Tibial artery (tissue), 4 donors: Measurements from ENCODE around the gene EMX1.

Experiments used
- DNase-seq, 2 donors: peaks; one replicate each; pipeline ENCODE4 v3.0.0-alpha.2; 2019
- H3K27ac ChIP-seq, 2 donors: fragments of 200-600 bp; sonication (generic) in 1 of 2; 1 replicate in 1 of 2; 2 replicates in 1 of 2; pipeline ENCODE4 v1.5.1; 2018 to 2019; ENCODE audit warnings: mild to moderate bottlenecking in 1 of 2
- H3K27me3 ChIP-seq, 2 donors: fragments of 200-600 bp; sonication (generic) in 1 of 2; one replicate each; pipeline versions ENCODE4 v1.5.1 to v1.6.0; 2016 to 2019
- H3K36me3 ChIP-seq, 3 donors: fragments of 200-600 bp; sonication (generic) in 2 of 3; one replicate each; pipeline ENCODE4 v1.5.1; 2016 to 2019; ENCODE audit warnings: mild to moderate bottlenecking in 2 of 3
- H3K4me1 ChIP-seq, 4 donors: fragments of 200-600 bp; sonication (generic) in 2 of 4; 1 replicate in 3 of 4; 2 replicates in 1 of 4; pipeline ENCODE4 v1.5.1; 2016 to 2019
- H3K4me3 ChIP-seq, 2 donors: fragments of 200-600 bp; sonication (generic) in 1 of 2; 1 replicate in 1 of 2; 2 replicates in 1 of 2; pipeline ENCODE4 v1.5.1; 2018 to 2019; ENCODE audit warnings: mild to moderate bottlenecking in 2 of 2
- H3K9me3 ChIP-seq, 3 donors: fragments of 200-600 bp; sonication (generic) in 1 of 3; one replicate each; pipeline ENCODE4 v1.5.1; 2016 to 2019
- intact Hi-C: fragments of 100-400 bp; cut with DNase I; formaldehyde crosslinking; loops from one replicate; pipeline ENCODE4 v1.15.0; 2023; ENCODE audit warnings: low total_unique reads
- TF ChIP-seq, protein P1 (sequence below), 2 experiments: fragments of 200-600 bp in 1 of 2; fragments of 450-650 bp in 1 of 2; IDR thresholded peaks; one replicate each; pipeline ENCODE4 v1.5.1; 2017 to 2019; ENCODE audit warnings: antibody characterized with exemption in 2 of 2, mild to moderate bottlenecking in 1 of 2, moderate library complexity in 1 of 2

EMX1 gene

DNA sequence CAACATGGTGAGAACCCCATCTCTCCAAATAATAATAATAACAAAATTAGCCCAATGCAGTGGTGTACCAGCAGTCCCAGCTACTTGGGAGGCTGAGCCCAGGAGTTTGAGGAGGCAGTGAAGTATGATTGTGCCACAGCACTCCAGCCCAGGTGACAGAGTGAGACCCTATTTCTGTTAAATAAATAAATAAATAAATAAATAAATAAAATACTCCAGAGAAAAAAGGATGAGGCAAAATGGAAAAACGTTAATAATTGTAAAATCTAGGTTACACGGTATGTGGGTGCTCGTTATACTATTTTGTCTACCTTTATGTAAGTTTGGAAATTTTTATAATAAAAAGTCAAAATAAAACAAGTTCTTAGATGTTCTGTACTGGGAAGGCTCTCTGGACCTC, 8.6 kb upstream of the EMX1 start:
- intact Hi-C loops = no loop called here
- Histone ChIP-seq H3K27ac (no peak overlapping the region), H3K4me3 (no peak overlapping the region), H3K27me3 (peaks cover 0 to 83% of the 10 kb centered on the region in 2 donors), H3K4me1 (no peaks in the 10 kb centered on the region), H3K9me3 (no peaks in the 10 kb centered on the region), H3K36me3 (no peaks in the 10 kb centered on the region)
- TF ChIP-seq, protein P1, sequence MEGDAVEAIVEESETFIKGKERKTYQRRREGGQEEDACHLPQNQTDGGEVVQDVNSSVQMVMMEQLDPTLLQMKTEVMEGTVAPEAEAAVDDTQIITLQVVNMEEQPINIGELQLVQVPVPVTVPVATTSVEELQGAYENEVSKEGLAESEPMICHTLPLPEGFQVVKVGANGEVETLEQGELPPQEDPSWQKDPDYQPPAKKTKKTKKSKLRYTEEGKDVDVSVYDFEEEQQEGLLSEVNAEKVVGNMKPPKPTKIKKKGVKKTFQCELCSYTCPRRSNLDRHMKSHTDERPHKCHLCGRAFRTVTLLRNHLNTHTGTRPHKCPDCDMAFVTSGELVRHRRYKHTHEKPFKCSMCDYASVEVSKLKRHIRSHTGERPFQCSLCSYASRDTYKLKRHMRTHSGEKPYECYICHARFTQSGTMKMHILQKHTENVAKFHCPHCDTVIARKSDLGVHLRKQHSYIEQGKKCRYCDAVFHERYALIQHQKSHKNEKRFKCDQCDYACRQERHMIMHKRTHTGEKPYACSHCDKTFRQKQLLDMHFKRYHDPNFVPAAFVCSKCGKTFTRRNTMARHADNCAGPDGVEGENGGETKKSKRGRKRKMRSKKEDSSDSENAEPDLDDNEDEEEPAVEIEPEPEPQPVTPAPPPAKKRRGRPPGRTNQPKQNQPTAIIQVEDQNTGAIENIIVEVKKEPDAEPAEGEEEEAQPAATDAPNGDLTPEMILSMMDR (IDR thresholded peaks at IDR 0.05) = no peak
- no peak for DNase-seq

DNA sequence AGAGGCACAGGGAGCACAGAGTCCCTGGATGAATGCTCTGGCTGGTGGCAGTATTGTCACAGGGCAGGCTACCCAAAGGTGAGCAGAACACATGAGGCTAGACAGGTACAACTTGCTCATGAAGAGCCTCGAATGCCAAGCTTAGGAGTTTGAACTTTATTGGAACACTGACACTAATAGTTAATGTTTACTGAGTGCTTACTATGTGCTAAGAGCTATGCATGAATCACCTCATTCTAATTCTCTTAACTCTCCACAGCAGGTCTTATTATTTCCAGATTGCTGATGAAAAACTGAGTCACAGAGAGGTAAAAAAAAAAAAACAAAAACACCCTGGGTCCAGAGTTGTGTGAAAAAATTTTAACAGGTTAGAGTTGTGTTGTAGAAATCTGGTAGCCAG, 6.1 kb upstream of the EMX1 start:
- no peak overlapping the region for H3K4me3 ChIP-seq
- H3K36me3 ChIP-seq = no peaks in the 10 kb centered on the region
- H3K27ac ChIP-seq = no peak overlapping the region
- no peaks in the 10 kb centered on the region for H3K9me3 ChIP-seq
- DNase-seq = no peak
- peaks cover 3 to 98% of the 10 kb centered on the region in 2 donors for H3K27me3 ChIP-seq
- intact Hi-C loops = no loop called here
- H3K4me1 ChIP-seq = peaks cover 0 to 18% (median 10%) of the 10 kb centered on the region in 4 donors
- TF ChIP-seq, protein P1 (IDR thresholded peaks at IDR 0.05) = no peak

DNA sequence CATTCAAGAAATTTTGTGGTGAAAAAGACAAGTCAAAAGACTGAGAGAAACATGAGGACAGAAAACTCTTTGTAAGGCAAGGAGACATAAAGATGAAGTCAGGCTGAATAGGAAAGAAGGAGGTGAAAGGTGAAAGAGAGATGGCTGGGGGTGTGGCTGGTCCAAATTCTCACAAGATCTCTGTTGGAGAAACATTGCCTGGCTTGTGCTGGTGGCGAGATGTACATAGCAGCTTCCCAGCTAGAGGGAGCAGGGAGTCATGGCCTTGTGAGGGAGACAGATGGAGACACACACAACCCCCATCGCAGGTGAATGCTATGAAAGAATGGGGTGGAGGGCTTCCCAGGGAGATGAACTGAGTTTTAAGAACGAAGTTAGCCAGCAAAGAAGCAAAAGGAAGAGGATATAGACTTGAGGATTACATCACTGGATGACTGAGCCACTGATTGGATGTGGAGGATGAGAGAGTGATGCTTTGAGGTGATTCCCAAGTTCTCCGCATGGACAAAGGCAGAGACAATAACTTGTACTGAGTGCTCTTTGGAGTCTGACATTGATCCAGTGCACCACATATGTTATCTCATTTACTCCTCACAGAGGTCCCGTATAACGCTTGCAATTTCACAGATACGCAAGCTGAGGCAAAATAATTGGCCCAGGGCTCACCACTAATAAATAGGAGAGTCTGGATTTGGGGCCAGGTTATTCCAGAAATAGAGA, 3.7 kb upstream of the EMX1 start:
- intact Hi-C loops = no loop called here
- TF ChIP-seq, protein P1 (IDR thresholded peaks at IDR 0.05) = no peak
- H3K36me3 ChIP-seq = no peaks in the 10 kb centered on the region
- no peaks in the 10 kb centered on the region for H3K9me3 ChIP-seq
- no peak overlapping the region for H3K27ac ChIP-seq
- H3K4me1 ChIP-seq = peaks cover 0 to 42% (median 34%) of the 10 kb centered on the region in 4 donors
- peaks cover 3 to 99% of the 10 kb centered on the region in 2 donors for H3K27me3 ChIP-seq
- H3K4me3 ChIP-seq = no peak overlapping the region
- DNase-seq = no peak

DNA sequence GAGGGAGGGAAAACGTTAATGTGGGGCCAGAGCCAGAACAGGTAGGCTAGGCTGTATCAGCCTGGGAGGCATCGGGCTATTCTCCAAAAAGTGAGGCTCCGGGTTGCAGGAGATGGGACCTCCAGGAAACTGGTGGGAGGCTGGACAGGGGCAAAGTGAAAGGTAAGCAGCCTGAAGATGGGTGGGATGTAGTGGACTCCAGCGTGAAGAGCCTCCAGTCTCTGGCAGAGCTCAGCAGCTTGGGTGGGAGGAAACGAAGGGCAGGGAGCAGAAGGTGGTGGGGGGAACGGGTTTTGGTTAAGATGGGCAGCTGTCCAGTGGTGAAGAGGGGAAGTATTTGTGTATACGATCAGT, 3.1 kb upstream of the EMX1 start:
- peaks cover 3 to 99% of the 10 kb centered on the region in 2 donors for H3K27me3 ChIP-seq
- intact Hi-C loops = no loop called here

DNA sequence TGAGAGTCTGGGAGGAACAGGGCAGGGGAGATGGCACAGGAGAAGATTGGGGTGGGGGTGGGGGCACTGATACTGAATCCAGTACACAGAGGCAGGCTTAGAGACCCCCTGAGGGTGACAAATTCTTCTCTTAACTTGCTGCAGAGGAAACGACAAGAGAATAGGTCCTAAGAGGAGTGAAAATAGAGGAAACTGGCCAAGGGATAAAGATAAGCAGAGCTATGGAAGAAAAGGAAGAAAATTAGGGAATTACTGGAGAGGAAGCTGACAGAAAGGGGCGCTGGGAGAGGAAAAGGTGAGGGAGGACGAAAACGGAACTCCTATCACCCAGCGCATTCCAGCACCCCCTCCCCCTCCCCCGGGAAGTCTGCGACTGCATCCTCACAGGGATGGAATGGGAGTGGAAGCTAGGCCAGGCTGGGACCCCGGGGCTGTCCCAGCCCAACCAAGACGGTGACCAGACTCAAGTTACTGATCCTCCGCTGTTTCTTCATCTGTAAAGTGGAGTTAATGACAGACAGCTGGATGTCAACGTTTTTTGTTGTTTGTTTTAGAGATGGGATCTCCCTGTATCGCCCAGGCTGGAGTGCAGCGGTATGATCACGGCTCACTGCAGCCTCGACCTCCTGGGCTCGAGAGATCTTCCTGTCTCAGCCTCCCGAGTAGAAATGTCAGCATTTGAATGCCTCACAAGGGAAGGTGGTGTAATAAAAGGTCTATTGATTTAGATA, 2.6 kb upstream of the EMX1 start:
- peak in 1 of 2 donors; percentile 39 for DNase-seq
- Histone ChIP-seq H3K27me3 (peaks cover 4 to 99% of the 10 kb centered on the region in 2 donors), H3K36me3 (no peaks in the 10 kb centered on the region), H3K4me1 (peaks cover 0 to 44% (median 37%) of the 10 kb centered on the region in 4 donors), H3K27ac (no peak overlapping the region), H3K4me3 (no peak overlapping the region), H3K9me3 (no peaks in the 10 kb centered on the region)
- intact Hi-C loops = no loop called here
- TF ChIP-seq, protein P1 (IDR thresholded peaks at IDR 0.05) = no peak

More for the DNA sequence above, 3.1 kb upstream of the EMX1 start:
- Histone ChIP-seq H3K27ac (no peak overlapping the region), H3K9me3 (no peaks in the 10 kb centered on the region), H3K36me3 (no peaks in the 10 kb centered on the region), H3K4me3 (no peak overlapping the region), H3K4me1 (peaks cover 0 to 44% (median 36%) of the 10 kb centered on the region in 4 donors)
- TF ChIP-seq, protein P1 (IDR thresholded peaks at IDR 0.05) = no peak
- DNase-seq = peak in 1 of 2 donors; percentile 42
